DOHH2 (cell line): ENCODE data around the gene BSN.

ENCODE experiments used
- H3F3A ChIP-seq: fragments of 200-600 bp; sonication (generic), shearing (Covaris generic); 2 replicates; pipeline ENCODE4 v1.6.0; 2016; ENCODE audit warnings: antibody characterized with exemption, mild to moderate bottlenecking; ENCODE audit not compliant: control insufficient read depth, insufficient read depth
- H3K27ac ChIP-seq: fragments of 200-600 bp; sonication (generic); 2 replicates; pipeline ENCODE4 v1.5.1; 2014; ENCODE audit warnings: low read depth, mild to moderate bottlenecking, low read length, moderate library complexity
- H3K27me3 ChIP-seq: fragments of 200-600 bp; sonication (generic); 2 replicates; pipeline ENCODE4 v1.6.1; 2014; ENCODE audit warnings: mild to moderate bottlenecking, low read length, mixed read lengths; ENCODE audit not compliant: control insufficient read depth
- H3K36me3 ChIP-seq: fragments of 200-600 bp; sonication (generic); 2 replicates; pipeline ENCODE4 v1.6.1; 2014; ENCODE audit warnings: mild to moderate bottlenecking, low read length, moderate library complexity, mixed read lengths; ENCODE audit not compliant: control insufficient read depth
- H3K4me1 ChIP-seq: fragments of 200-600 bp; sonication (generic); 2 replicates; pipeline ENCODE4 v1.6.1; 2014; ENCODE audit warnings: mild to moderate bottlenecking, low read length, mixed read lengths; ENCODE audit not compliant: control insufficient read depth
- H3K4me2 ChIP-seq: fragments of 200-600 bp; sonication (generic); 2 replicates; pipeline ENCODE4 v1.6.0; 2014; ENCODE audit warnings: mild to moderate bottlenecking, low read length, moderate library complexity
- H3K4me3 ChIP-seq: fragments of 200-600 bp; sonication (generic); 2 replicates; pipeline ENCODE4 v1.5.1; 2014; ENCODE audit warnings: mild to moderate bottlenecking, low read length, mixed read lengths
- H3K79me2 ChIP-seq: fragments of 200-600 bp; sonication (generic); 2 replicates; pipeline ENCODE4 v1.6.1; 2014; ENCODE audit warnings: mild to moderate bottlenecking, low read length, mixed read lengths; ENCODE audit not compliant: control insufficient read depth
- H3K9me2 ChIP-seq: fragments of 200-600 bp; sonication (generic); replicated peaks from 2 replicates; pipeline ENCODE4 v1.6.1; 2014; ENCODE audit warnings: mild to moderate bottlenecking, low read length, mixed read lengths; ENCODE audit not compliant: control insufficient read depth
- H3K9me3 ChIP-seq: fragments of 200-600 bp; sonication (generic); 2 replicates; pipeline ENCODE4 v1.6.1; 2014; ENCODE audit warnings: antibody characterized with exemption, low read length, mixed read lengths; ENCODE audit not compliant: control insufficient read depth, insufficient read depth
- H4K20me1 ChIP-seq: fragments of 200-600 bp; sonication (generic); 2 replicates; pipeline ENCODE4 v1.6.0; 2014; ENCODE audit warnings: low read depth, mild to moderate bottlenecking, antibody characterized with exemption, low read length, moderate library complexity; ENCODE audit not compliant: control insufficient read depth, insufficient read depth
- EZH2phosphoT487 ChIP-seq: fragments of 200-600 bp; sonication (generic); IDR thresholded peaks from 2 replicates; pipeline ENCODE4 v1.6.1; 2017; ENCODE audit warnings: borderline replicate concordance, mild to moderate bottlenecking, antibody characterized with exemption, low read length, moderate library complexity, mixed read lengths
- TF ChIP-seq, protein P1 (sequence below): fragments of 200-600 bp; sonication (generic); IDR thresholded peaks from one replicate; pipeline ENCODE4 v1.5.1; 2014; ENCODE audit warnings: antibody characterized with exemption, mild to moderate bottlenecking, low read depth, low read length; ENCODE audit not compliant: poor library complexity, severe bottlenecking

BSN gene

DNA sequence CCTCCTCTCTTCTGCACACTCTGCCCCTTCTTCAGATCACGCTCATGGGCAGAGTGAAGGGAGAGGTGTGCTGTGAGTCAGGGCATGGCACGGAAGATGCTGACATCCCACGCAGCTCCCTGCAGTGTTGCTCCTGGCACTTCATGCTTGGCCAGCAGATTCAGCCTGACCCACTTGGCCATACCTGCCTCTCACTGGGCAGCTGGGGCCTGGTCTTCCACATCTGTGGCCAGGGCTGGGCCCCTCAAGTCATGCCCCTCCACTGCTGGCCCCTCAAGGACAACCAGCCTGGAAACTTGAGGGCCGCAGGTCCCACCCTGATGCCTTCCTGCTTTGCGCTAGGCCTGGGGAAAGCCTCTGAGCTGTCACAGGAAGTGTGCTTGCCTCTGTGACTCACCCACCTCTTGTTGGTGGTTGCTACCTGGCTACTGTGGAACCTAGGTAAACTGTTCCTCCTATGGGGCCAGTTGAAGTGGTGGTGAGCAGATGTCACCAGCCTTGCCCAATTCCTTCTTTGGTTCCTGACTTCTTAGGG lies 48.7 kb downstream of the BSN start:
- Histone ChIP-seq H3K9me2 (no peaks in the 10 kb centered on the region), H3K4me3 (no peak overlapping the region), H4K20me1 (no peaks in the 10 kb centered on the region), H3K4me2 (no peak overlapping the region), H3K9me3 (no peaks in the 10 kb centered on the region), H3K79me2 (no peaks in the 10 kb centered on the region), H3K27ac (no peak overlapping the region), H3F3A (no peaks in the 10 kb centered on the region), H3K27me3 (no peaks in the 10 kb centered on the region), H3K36me3 (no peaks in the 10 kb centered on the region), H3K4me1 (no peaks in the 10 kb centered on the region)
- TF ChIP-seq EZH2phosphoT487, result no peak
- TF ChIP-seq, protein P1, sequence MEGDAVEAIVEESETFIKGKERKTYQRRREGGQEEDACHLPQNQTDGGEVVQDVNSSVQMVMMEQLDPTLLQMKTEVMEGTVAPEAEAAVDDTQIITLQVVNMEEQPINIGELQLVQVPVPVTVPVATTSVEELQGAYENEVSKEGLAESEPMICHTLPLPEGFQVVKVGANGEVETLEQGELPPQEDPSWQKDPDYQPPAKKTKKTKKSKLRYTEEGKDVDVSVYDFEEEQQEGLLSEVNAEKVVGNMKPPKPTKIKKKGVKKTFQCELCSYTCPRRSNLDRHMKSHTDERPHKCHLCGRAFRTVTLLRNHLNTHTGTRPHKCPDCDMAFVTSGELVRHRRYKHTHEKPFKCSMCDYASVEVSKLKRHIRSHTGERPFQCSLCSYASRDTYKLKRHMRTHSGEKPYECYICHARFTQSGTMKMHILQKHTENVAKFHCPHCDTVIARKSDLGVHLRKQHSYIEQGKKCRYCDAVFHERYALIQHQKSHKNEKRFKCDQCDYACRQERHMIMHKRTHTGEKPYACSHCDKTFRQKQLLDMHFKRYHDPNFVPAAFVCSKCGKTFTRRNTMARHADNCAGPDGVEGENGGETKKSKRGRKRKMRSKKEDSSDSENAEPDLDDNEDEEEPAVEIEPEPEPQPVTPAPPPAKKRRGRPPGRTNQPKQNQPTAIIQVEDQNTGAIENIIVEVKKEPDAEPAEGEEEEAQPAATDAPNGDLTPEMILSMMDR, result no peak

DNA sequence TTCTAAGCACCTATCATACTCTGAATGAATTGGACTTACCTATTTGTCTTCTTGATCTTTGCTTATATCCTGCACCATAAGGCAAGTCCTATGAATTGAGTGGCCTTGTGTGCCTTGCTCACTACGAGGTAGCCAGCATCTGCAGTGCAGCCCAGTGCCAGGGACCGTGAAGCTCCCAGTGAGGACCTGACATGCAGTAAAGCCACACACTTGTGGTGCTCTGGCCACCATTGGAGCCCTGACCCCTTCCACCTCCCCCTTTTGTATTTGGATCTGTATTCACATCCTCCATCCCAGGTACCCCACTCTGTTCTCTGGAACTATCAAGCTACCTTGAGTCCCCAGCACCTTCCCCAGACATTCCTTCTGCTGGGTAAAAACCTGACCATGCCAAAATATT lies 52.1 kb downstream of the BSN start:
- TF ChIP-seq, protein P1, result no peak
- no peak for TF ChIP-seq EZH2phosphoT487
- Histone ChIP-seq H3K79me2 (no peaks in the 10 kb centered on the region), H4K20me1 (no peaks in the 10 kb centered on the region), H3K9me3 (no peaks in the 10 kb centered on the region), H3K4me1 (no peaks in the 10 kb centered on the region), H3K27me3 (no peaks in the 10 kb centered on the region), H3F3A (no peaks in the 10 kb centered on the region), H3K9me2 (no peaks in the 10 kb centered on the region), H3K36me3 (no peaks in the 10 kb centered on the region), H3K27ac (no peak overlapping the region), H3K4me3 (no peak overlapping the region), H3K4me2 (no peak overlapping the region)

- no peaks in the 10 kb centered on the region for H3K27me3 ChIP-seq
- H3K79me2 ChIP-seq, result no peaks in the 10 kb centered on the region
- no peak overlapping the region for H3K27ac ChIP-seq
- H3F3A ChIP-seq, result no peaks in the 10 kb centered on the region
- TF ChIP-seq, protein P1, result no peak
- TF ChIP-seq EZH2phosphoT487, result no peak
- H3K9me3 ChIP-seq, result no peaks in the 10 kb centered on the region
- H3K9me2 ChIP-seq, result no peaks in the 10 kb centered on the region
- H3K36me3 ChIP-seq, result no peaks in the 10 kb centered on the region
- no peaks in the 10 kb centered on the region for H4K20me1 ChIP-seq
- no peaks in the 10 kb centered on the region for H3K4me1 ChIP-seq
- no peak overlapping the region for H3K4me3 ChIP-seq
- H3K4me2 ChIP-seq, result no peak overlapping the region
These were observed 52.9 kb downstream of the BSN start for GRCh38 chr3:49607105-49607591.

DNA sequence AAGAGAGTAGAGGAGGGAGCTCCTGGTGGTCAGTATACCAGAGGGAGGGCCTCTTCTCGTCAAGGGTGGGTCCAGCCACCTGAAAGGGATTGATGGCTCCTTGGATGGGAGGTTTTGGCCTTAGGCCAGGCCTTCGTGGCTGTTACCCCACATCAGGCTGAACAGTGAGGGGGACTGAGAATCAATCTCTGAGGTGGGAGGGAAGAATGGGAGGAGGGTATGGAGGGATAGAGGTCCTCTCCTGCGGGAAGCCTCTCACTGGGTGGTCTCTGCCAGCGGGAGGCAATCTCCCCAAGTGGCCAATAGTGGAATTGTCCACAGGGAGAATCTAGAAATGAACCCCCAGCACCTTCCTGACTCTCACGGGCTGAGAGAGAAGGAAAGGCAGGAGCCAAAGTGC lies 53.5 kb downstream of the BSN start:
- H3F3A ChIP-seq, result no peaks in the 10 kb centered on the region
- TF ChIP-seq EZH2phosphoT487, result no peak
- TF ChIP-seq, protein P1, result peak; percentile 63
- no peaks in the 10 kb centered on the region for H3K9me3 ChIP-seq
- no peaks in the 10 kb centered on the region for H3K79me2 ChIP-seq
- H3K27ac ChIP-seq, result no peak overlapping the region
- H4K20me1 ChIP-seq, result no peaks in the 10 kb centered on the region
- H3K4me3 ChIP-seq, result no peak overlapping the region
- H3K27me3 ChIP-seq, result no peaks in the 10 kb centered on the region
- H3K4me1 ChIP-seq, result no peaks in the 10 kb centered on the region
- H3K4me2 ChIP-seq, result no peak overlapping the region
- no peaks in the 10 kb centered on the region for H3K9me2 ChIP-seq
- no peaks in the 10 kb centered on the region for H3K36me3 ChIP-seq
